ENCODE results near the gene RBM12.
A peak's percentile ranks its signal among the peaks of the same experiment; 100 is the strongest.
"Not testable (repeated sequence)": the region's sequence is repeated elsewhere in the genome, so short reads cannot be mapped to it uniquely, and the experiment has no call there.

RBM12 gene

GRCh38 chr20:35698298-35699126 is 33.8 kb upstream of the RBM12 start:
- DNase-seq, result peak; percentile 30

GRCh38 chr20:35697696-35698297 is 33.1 kb upstream of the RBM12 start:
- DNase-seq, result peak; percentile 23

- no peak for DNase-seq
Measured at GRCh38 chr20:35695978-35696377, 31.3 kb upstream of the RBM12 start.

GRCh38 chr20:35695245-35695749 is 30.6 kb upstream of the RBM12 start:
- DNase-seq, result peak; percentile 6

GRCh38 chr20:35690265-35690664 is 25.6 kb upstream of the RBM12 start:
- DNase-seq, result no peak

- peak; percentile 21 for DNase-seq
Measured at GRCh38 chr20:35686872-35687271, 22.2 kb upstream of the RBM12 start.

- not testable (repeated sequence) for DNase-seq
Measured at GRCh38 chr20:35685368-35685767, 20.7 kb upstream of the RBM12 start.

GRCh38 chr20:35681960-35682359 is 17.3 kb upstream of the RBM12 start:
- no peak for DNase-seq

GRCh38 chr20:35680452-35681183 is 15.9 kb upstream of the RBM12 start:
- no peak for DNase-seq

- DNase-seq, result no peak
Measured at GRCh38 chr20:35674921-35675320, 10.2 kb upstream of the RBM12 start.

GRCh38 chr20:35673884-35674283 is 9.2 kb upstream of the RBM12 start:
- DNase-seq, result no peak

- peak; percentile 11 for DNase-seq
Measured at GRCh38 chr20:35669681-35670080, 5.0 kb upstream of the RBM12 start.

GRCh38 chr20:35669221-35669620 is 4.5 kb upstream of the RBM12 start:
- no peak for DNase-seq

GRCh38 chr20:35665949-35666288 is 1.2 kb upstream of the RBM12 start:
- DNase-seq, result no peak

GRCh38 chr20:35663516-35664465 is 909 bp downstream of the RBM12 start:
- DNase-seq, result peak; percentile 67

GRCh38 chr20:35662551-35662950 is 2.1 kb downstream of the RBM12 start:
- DNase-seq, result no peak

GRCh38 chr20:35661908-35662307 is 2.8 kb downstream of the RBM12 start:
- DNase-seq, result no peak

- no peak for DNase-seq
Measured at GRCh38 chr20:35661053-35661452, 3.6 kb downstream of the RBM12 start.

- DNase-seq, result no peak
Measured at GRCh38 chr20:35660122-35660937, 4.4 kb downstream of the RBM12 start.

- no peak for DNase-seq
Measured at GRCh38 chr20:35657271-35657670, 7.4 kb downstream of the RBM12 start.

- no peak for DNase-seq
Measured at GRCh38 chr20:35654415-35654814, 10.3 kb downstream of the RBM12 start.

GRCh38 chr20:35653893-35654292 is 10.8 kb downstream of the RBM12 start:
- no peak for DNase-seq

Measured in activated CD4-positive, CD25-positive, alpha-beta regulatory T cell treated with anti-CD3 and anti-CD28 coated beads, Interleukin-2, amount 50 U/mL, for 72 hours (primary cell).